Thyroid gland (tissue), 4 donors: ENCODE measurements around the gene HHLA2.

Experiments
- POLR2A ChIP-seq, 2 donors: fragments of 450-650 bp; IDR thresholded peaks; one replicate each; pipeline ENCODE4 v1.6.1; 2017; ENCODE audit warnings: antibody characterized with exemption in 2 of 2, mild to moderate bottlenecking in 2 of 2, moderate library complexity in 1 of 2
- TF ChIP-seq, protein P1 (sequence below), 6 experiments: fragments of 200-600 bp in 3 of 6; fragments of 450-650 bp in 3 of 6; sonication (generic) in 3 of 6; IDR thresholded peaks; one replicate each; pipeline ENCODE4 v1.5.1; 2016 to 2019; ENCODE audit warnings: antibody characterized with exemption in 6 of 6, mild to moderate bottlenecking in 2 of 6, inconsistent platforms in 1 of 6, moderate library complexity in 1 of 6

DNA sequence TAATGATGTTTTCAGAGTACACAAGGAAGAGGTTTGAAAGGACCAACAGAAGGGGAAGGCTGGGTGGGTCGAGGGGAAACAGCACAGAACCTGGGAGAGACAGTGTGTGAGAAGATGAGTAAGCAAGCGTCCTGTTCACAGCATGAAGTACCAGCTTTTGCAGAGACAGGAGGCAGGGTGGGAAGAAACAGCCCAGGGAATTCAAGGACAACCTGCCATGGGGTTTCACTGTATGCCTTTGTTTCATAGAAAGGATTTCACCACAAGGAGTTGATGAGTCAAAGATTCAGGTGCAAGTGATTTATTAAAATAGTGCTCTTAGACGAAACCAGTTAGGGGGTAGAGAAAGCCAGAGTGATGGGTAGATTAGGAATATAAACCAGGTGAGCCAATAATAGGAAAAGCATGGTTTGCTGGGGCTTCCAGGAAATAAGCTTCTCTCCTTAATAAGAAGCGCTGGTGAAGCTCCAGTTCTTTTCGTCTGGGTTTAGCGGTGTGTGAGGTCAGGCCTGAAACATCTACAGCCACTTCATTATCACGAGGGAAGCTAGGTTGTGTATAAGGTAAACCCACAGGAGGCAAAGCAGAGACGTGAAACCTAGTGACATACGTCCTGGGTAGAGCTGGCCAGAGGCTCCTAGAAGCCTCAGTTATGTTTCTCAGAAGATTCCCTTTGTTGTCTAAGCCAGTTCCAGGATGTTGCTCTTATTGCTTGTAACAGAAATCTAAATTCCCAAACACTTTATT, 3.9 kb downstream of the HHLA2 start:
- TF ChIP-seq POLR2A (IDR thresholded peaks at IDR 0.05) = no peak
- TF ChIP-seq, protein P1, sequence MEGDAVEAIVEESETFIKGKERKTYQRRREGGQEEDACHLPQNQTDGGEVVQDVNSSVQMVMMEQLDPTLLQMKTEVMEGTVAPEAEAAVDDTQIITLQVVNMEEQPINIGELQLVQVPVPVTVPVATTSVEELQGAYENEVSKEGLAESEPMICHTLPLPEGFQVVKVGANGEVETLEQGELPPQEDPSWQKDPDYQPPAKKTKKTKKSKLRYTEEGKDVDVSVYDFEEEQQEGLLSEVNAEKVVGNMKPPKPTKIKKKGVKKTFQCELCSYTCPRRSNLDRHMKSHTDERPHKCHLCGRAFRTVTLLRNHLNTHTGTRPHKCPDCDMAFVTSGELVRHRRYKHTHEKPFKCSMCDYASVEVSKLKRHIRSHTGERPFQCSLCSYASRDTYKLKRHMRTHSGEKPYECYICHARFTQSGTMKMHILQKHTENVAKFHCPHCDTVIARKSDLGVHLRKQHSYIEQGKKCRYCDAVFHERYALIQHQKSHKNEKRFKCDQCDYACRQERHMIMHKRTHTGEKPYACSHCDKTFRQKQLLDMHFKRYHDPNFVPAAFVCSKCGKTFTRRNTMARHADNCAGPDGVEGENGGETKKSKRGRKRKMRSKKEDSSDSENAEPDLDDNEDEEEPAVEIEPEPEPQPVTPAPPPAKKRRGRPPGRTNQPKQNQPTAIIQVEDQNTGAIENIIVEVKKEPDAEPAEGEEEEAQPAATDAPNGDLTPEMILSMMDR (IDR thresholded peaks at IDR 0.05) = no peak
